ENCODE results near the gene FGF6.

Gene FGF6

GRCh38 chr12:4386801-4387200 is 58.8 kb downstream of the FGF6 start:
- H3K27me3 ChIP-seq (ENCODE audit: low read depth, low read length): peaks cover 6% of the 10 kb centered on the region
- no peak overlapping the region for H3K9ac ChIP-seq (ENCODE audit: low read length)
- H3K27ac ChIP-seq (ENCODE audit: low read length): no peak overlapping the region
- no peak overlapping the region for H3K4me3 ChIP-seq (ENCODE audit: low read length)
- no peaks in the 10 kb centered on the region for H4K20me1 ChIP-seq (ENCODE audit: insufficient read depth, low read length)
- no peaks in the 10 kb centered on the region for H3K4me1 ChIP-seq (ENCODE audit: low read length)
- no peak overlapping the region for H2AFZ ChIP-seq (ENCODE audit: low read depth, low read length)
- H3K79me2 ChIP-seq (ENCODE audit: low read length): no peaks in the 10 kb centered on the region
- H3K36me3 ChIP-seq (replicated peaks; ENCODE audit: low read depth, low read length): no peaks in the 10 kb centered on the region
- H3K4me2 ChIP-seq (ENCODE audit: low read length): no peak overlapping the region
- H3K9me3 ChIP-seq (ENCODE audit: insufficient read depth, low read length): no peaks in the 10 kb centered on the region
- no peak for TF ChIP-seq EZH2phosphoT487 (IDR thresholded peaks at IDR 0.05; ENCODE audit: low read depth)
- TF ChIP-seq, protein P1, sequence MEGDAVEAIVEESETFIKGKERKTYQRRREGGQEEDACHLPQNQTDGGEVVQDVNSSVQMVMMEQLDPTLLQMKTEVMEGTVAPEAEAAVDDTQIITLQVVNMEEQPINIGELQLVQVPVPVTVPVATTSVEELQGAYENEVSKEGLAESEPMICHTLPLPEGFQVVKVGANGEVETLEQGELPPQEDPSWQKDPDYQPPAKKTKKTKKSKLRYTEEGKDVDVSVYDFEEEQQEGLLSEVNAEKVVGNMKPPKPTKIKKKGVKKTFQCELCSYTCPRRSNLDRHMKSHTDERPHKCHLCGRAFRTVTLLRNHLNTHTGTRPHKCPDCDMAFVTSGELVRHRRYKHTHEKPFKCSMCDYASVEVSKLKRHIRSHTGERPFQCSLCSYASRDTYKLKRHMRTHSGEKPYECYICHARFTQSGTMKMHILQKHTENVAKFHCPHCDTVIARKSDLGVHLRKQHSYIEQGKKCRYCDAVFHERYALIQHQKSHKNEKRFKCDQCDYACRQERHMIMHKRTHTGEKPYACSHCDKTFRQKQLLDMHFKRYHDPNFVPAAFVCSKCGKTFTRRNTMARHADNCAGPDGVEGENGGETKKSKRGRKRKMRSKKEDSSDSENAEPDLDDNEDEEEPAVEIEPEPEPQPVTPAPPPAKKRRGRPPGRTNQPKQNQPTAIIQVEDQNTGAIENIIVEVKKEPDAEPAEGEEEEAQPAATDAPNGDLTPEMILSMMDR (IDR thresholded peaks at IDR 0.05; ENCODE audit: low read depth, low read length): no peak
